Measurements from ENCODE around the gene DPYD.

The DPYD gene

DNA sequence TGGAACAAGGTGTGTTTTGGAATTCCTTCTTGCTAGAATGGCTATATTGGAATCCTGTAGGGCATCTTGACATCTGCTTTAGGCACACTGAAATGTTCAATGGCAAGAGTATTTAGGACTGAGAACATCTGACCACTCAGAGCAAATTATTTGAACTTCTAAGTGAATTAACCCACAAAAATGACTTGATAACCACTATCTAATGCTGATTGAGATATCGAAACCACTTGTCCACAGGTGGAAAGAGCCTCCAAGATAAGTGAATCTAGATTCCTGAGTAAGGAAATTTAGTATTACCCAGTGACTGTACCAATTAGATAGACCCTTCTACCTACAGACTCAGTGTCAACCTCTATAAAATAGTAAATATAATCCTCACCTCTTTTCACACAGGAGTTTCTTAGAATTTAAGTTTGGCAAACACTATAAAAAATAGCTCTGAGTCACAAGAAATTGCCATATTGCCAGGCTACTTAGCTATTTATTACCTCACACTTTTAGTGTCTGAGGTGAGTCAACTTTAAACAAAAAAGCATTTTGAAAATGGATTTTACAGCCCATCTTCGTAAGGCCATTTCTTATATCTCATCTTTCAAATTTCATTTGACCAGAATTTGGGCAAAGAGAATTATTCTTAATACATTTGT, 777.5 kb downstream of the DPYD start:
- DNase-seq (ENCODE audit: low spot score), result no peak

DNA sequence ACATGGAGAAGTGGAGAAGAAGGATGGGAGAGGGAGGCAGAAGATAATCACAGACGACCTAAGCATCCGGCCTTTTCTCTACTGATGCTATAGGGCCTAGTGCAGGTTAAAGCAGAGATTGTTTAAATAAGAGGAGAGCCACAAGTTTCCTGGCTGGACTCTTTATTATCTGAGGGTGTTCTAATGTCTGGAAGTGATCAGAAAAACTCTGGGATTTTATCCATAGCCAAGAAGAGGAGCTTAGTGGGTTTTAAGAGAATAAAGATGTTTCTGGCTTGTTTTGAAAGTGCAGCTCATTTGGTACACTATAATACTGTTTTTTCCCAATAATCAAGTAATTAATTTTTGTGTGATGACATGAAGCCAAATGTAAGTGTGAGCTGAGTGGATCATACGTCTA, 780.2 kb downstream of the DPYD start:
- DNase-seq (ENCODE audit: low spot score), result no peak

DNA sequence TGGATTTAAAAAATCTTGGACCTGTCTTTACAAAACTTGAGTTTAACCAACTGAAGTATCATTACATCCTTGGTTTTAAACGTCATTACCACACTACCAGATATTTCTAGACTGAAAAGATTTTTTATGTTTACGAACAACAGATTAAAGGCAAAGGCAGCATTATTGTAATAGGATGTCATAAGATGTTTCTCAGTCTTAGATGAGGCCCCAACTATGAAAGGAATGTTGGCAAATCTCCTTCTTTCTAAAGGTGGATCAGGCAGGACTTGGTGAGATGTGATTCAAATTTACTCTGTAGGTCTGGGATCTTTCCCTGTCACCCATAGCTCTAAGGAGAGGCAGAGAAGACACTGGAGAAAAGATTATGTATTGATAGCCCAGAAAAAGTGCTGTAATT, 781.3 kb downstream of the DPYD start:
- peak; percentile 17 for DNase-seq (ENCODE audit: low spot score)

DNA sequence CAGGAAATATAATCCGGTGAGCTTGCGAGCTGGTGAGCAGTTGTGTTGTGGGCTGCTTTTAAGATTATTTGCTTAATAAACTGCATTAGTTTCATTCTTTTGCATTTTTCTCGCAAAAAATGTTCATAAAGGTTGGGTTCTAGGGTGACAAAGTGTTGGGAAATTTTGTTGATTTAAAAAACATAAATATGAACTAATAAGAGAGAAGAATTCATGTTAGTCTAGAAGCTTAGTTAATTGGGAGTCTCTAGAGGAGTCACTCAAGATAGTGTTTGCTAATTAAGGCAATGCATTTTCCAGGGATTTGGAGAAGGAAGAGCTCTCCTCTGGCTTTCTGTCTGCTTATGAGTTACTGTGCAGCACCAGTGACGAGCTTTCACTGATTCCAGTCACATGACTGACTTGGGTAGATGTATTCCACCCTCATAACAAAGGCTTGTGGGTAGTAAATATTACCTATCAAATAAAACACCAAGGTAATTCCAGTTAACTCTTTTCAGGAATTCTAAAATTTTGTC, 782.3 kb downstream of the DPYD start:
- no peak for DNase-seq (ENCODE audit: low spot score)

DNA sequence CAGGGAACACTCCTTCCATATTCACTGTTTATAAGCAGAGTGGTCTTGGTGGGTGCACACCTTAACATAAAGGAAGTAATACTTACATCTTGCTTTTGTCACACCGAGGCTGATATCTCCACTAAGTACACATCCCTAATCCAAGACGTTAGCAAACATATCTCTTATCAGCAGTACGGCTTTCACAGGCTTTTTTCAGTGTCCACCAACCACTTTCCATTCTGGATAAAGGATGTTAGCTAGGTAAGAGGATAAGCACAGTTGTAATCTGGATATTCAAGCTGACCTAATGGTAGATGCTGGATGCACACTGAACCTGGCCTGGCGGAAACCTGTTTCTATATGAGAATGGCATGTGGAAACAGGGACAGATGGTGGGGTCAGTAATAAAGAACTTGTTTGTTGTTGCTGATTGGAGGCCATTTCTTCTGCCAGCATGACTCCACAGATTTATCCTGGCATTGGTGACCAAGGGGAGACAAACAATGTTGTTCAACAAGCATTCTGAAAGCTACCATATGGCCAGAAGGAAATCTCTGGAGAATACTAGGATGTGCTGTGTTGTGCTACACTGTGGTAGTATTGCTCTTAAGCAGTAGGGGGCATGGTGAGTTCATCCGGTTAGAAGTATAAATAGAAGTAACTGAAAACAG, 782.8 kb downstream of the DPYD start:
- peak; percentile 72 for DNase-seq (ENCODE audit: low spot score)

DNA sequence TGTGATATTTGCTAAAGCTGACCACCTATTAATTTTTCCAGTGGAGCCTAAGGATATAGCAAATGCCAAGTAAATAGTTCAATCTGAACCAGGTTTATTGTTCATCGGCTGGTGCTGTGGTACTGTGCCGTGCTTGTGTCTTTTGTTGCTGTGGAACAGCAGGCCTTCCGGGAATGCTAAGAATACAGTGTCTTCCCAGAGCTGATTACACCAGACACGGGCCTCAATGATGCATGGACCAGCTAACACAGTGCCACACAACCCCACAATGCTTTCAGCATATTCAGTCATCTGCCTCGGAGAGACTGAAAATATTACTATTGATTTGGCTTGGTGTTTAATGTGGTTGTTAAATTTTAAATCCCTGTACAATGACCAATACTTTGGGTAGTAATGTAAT, 783.8 kb downstream of the DPYD start:
- DNase-seq (ENCODE audit: low spot score), result no peak

DNA sequence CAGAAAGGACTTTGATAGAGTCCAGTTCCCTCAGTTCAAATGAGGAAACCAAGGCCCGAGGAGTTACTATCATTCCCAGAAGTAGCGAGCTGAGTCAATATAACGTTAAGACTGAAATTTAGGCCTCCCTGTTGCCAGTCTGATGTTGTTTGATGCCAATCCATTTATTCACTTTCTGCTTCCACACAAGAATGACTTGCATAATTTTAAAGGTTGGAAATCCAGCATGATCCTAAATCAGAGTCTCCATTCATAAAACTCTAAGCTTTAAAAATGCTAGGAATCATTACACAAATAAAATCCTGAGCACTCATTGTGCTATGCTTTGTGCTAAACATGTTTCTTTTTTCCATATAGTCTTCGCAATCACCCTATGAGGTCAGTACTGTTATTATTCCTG, 784.9 kb downstream of the DPYD start:
- no peak for DNase-seq (ENCODE audit: low spot score)

DNA sequence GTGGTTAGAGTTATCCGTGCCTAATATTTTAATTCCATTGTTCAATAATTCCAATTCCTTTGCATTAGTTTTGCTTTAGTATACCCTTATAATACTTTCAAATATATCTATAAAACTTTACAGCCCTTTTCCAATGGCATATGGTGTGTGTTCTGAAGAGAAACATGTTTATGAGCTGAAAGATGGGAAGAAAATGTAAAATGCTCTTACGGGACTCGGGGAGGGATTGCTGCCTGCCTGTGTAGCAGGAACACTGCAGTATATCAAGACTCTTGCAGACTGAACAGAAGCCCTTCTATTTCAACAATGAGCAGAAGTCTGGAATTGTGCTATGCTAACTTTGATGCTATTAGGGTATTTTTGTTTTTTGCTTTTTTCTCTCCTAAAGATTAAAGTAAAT, 792.4 kb downstream of the DPYD start:
- no peak for DNase-seq (ENCODE audit: low spot score)

DNA sequence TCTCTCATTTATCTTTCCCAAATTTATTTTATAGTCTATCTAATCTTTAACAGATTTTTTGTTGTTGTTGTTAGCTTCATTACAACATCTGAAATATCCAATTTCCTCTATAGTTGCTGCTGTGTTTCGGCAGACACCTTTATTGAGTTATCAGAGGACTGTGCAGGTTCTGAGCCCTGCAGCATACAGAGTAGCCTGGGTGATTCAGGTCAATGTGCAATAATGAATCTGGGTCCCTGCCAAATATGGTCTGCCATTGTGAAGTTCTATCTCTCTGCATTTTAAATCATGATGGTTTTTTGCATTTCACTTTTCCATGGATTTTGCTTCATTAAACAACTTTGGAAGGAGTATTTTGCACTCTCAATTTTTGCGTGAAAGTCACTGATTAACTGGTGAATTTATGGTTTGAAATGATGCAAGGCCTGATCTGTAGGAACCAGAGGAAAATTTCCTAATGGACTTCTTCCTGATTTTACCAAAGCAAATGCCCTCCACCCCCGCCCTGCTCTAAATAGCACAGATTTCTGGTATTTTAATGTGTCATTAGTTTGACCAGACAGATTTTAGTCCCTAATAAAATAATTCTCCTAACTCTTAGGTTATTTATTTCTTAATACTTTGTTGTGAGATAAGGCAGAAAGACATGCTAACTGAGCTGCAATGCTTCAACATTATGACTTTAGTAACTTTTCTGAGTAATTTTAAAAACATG, 797.0 kb downstream of the DPYD start:
- DNase-seq (ENCODE audit: low spot score), result peak; percentile 6

DNA sequence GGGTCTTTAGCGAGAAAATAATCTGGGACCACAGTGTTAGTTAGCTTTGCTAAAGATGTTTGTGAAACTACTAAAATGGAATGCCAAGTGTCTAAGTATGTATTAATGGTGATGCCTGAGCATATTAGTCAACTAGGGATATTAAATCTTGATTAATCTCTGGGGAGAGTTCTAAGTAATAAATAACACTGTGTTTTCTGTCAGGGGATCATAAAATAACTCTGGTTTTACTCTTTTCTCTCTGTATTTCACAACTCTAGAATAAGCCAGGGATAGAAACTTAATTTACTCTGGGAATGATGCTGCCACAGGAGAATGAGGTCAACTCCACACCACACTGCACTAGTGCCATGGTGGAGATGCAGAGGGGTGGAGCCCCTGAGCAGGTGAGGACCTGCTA, 800.0 kb downstream of the DPYD start:
- no peak for DNase-seq (ENCODE audit: low spot score)

DNA sequence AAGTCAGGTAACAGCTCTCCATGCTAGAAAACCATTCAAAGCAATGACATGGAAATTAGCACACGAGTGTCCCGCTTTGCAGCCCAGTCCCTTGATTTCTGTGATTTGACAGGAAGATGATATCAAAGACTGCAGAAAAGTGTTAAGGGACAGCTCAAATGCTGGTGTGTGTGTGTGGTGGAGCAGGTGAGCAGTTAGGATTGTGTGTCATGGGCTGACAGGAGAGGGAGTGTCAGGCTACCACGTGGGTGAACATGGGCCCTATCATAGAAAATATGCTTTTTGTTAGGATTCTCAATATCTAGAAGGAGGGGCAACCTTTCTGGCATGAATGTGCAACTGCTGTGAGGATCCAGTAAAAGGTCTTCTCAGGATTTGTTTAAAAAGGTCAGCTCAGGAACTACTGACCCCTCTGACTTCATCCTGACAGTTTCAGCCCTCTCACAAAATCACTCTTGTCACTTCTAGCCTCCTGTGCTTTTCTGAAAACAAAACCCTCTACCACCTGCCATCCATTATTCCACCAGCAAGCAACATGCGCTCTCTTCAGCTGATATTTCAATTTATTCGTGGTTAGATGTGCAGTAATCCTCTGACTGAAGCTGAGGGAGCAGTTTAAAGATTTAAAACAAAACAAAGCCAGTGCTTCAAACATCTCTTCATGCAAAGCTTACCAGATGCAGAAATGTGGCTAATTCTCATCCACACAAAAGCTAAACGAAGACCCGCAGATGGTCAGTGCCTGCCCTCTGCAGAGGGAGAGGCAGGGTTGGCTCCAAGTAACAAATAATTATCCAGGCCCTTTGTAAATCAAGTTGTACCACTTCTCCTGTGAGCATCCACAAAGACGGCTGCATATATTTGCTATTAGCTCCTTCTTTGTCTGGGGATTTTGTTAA, 801.3 kb downstream of the DPYD start:
- no peak for DNase-seq (ENCODE audit: low spot score)

DNA sequence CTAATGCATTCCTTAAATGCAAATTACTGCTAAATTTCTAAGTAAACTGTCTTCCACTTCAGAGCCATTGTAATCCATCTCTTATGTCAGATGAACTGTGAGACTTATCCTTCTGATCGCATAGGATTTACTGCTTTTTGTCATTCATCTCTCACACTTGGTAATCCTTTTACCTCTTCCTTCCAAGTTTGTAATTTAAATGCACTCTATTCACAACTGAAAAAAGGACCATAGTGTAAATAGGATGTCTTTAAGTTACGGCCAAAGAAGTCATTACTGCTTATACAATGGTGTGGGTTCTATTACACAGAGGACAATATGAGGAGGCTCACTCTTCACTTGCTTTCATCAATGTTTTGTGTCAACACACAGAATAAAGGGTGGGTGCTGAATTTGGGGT, 806.0 kb downstream of the DPYD start:
- DNase-seq (ENCODE audit: low spot score), result no peak

DNA sequence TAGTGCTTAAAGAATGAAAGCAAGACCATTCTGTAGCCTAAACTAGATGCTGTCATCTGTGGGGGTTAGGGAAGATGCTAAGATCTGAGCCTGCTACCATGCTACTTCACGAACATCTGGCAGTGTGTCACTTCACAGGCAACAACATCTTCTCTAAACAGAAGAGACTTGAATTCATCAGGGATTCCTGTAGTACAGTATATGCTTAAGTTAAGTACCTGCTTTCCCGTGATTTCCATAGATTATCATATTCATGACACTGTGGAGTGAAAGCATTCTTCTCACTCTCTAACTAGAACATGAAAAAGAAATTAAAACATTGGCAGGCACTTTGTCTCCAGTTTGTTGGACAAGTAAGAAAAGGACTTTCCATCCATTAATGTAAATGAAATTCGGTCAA, 808.4 kb downstream of the DPYD start:
- DNase-seq (ENCODE audit: low spot score), result no peak

DNA sequence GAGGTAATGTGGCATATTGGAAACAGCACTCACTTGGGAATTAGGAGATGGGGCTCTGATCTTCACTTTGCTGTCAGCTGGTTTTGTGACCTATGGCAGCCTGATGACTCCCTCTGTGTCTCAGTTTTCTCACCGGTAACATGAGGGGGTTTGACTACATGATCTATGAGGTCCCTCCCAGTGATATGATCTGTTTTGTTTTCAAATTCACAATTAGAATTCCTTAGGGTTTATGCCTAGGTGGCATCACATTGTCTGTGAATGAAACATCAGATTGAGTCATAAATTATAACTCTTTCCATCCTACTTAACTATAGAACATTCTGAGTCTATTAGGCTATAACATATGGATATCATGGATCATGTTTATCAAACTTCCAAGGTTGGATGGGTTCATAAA, 812.7 kb downstream of the DPYD start:
- DNase-seq (ENCODE audit: low spot score), result no peak

DNA sequence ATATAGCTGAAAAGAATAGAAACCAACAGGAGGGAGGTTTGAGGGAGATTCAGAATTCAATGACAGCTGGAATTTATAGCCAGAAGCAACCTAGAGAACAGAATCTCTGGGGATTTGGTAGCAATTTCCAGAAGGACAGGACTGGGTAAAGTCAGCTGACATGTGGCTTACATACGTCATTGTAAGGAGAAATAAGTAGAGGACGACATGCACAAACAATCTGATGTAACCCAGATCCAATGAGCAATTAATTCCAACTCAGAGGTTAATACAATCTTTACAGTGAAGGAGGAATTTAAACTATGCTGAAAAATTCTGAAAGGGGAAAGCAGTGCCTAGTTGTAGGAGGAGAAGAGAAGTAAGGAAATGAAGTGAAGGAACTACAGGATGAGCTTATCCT, 815.3 kb downstream of the DPYD start:
- no peak for DNase-seq (ENCODE audit: low spot score)

DNA sequence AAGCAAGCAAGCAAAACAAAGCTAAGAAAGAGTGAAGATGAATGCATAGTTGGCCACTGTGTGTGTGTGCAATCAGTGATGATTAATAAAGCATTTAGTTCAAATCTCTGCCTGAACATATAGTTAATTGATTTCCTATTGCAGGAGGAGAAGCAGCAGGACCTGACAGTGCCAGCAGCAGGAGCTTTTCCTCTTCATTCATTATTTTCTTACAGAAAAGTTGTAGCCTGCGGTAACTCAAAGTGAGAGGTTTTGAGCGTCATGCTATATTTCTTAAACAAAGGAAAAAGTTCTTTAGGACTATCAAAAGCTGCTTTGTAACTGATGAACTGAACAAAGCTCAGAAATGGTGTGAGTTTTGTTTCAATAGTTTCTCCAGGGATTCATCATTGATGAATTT, 819.3 kb downstream of the DPYD start:
- no peak for DNase-seq (ENCODE audit: low spot score)

DNA sequence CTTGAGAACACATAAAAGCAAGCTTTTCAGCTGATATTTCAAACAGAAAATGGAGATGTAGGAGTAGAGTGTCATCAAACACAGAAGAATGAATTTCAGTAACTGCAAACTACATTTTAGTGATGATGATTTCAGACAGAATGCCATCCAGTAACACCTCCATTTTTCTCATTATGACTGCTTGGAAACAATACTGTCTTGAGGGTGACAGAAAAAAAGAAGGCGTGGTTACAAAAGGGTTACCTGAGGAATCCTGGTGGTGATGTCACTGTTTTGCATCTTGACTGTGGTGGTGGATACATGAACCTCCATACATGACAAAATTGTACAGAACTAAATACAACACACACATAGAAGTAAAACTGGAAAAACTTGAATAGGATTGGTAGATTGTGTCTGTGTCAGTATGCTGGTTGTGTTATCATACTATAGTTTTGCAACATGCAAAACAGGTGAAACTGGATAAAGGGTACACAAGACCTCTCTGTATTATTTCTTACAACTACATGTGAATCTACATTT, 823.4 kb downstream of the DPYD start:
- DNase-seq (ENCODE audit: low spot score), result no peak

DNA sequence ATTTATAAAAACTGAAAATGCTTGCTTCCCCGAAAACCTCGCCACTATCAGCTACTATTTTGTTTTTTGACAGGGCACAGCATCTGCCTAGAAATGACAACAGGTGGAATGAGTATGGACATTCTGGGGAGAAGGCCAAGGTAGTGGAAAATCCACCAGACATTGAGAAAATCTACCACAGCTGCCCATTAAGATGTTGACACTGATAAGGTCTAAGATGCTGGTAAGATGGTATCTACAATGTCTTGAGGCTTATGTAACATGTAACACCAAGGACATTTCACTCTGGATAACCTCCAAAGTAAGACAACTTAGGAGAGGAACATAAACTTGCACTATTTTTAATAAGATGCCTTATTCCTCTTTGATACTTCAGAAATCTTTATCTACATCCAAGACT, 825.1 kb downstream of the DPYD start:
- no peak for DNase-seq (ENCODE audit: low spot score)

DNA sequence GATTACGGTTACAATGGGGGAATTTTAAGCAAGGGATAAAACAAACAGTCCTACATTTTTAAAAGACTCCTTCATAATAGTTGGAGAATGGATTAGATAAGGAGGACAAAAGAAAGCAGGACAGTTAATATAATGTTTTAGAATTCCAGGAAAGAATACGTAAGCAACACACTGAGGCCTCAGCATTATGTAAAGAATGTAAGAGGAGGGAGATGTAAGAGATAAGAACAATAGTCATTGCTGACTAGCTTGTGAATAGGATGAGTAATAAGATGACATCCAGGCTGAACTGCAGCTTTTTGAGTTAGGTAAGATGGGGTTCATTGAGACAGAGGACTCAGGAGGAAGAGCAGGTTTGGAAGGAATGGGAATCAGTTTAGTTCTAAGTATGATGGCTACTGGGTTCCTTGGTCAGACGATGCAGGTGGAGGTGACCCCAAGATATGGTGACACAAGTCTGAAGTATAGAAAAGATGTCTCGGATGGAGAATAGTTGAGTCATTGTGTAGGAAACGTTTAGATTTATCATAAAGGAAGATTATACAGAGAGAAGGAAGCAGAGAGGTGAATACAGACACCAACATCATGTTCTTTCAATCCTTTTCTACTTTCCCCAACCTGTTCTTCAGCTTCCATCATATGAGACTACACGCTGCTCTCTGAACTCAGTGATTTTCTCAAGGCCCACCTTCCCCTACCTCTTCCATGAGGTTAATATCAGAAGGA, 826.4 kb downstream of the DPYD start:
- DNase-seq (ENCODE audit: low spot score), result peak; percentile 65

DNA sequence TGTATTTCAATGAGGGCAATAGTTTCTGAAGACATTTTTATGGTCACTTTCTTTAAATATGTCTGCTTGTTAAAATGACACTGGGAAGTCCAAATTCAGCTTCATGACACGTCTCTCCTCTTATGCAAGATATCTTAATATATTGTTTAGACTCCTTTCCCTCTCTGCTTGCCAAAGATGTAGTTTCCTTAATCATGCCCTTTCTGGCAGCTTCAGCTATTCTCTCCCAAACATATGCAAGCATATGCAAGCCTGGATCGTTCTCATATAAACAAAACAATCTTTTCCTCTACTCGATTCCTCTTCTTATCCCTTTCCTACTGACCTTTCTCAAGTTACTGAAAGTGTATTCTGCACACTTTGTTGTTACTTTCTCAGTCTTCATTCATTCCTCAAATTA, 827.1 kb downstream of the DPYD start:
- DNase-seq (ENCODE audit: low spot score), result peak; percentile 10

DNA sequence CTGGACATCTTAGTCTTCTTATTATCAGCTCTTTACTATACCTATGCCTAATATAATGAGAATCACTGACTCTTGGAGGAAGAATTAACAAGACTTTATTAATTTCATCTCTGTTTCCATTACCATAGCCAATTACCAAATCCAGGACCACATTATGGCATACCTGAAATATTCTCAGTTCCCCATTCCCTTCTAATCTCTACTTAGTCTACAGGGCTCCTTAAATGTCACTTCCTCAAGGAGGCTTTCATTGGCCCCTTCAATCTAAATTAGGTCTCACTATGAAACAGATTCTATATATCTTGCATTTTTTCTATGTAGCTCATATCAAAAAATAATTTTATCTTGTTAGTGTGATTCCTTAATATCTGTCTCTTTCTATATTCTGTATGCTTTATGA, 828.0 kb downstream of the DPYD start:
- no peak for DNase-seq (ENCODE audit: low spot score)
